ENCODE data around the gene PAXX. TPM values are rescaled to one million over a fixed set of nuclear protein-coding genes. Genes with fewer than 3 reads are reported as not detected.
A peak's percentile ranks its signal among the peaks of the same experiment; 100 is the strongest.

The PAXX gene
- total RNA-seq, 1 experiment from 2014 or later: 44.1 TPM

- no peaks in the 10 kb centered on the region; the same call in 1 of the 2 replicates for H3K4me1 Mint-ChIP-seq
- ChIA-PET POLR2A (no interaction called here), CTCF (interaction anchor here (0.5 to 1.9 kb wide), 6 partner anchors 11 to 147 kb away, joined by 3 to 7 read pairs (median 4); partner anchors contain the start of gene AJM1)
- H3K27me3 Mint-ChIP-seq (ENCODE audit: low read depth): peaks cover 51% of the 10 kb centered on the region
- H3K4me3 Mint-ChIP-seq: no peak overlapping the region
- TF ChIP-seq ARID4B (CRISPR knock-in tag; IDR thresholded peaks at IDR 0.05; ENCODE audit: borderline replicate concordance) (no peak), ERG (CRISPR knock-in tag; IDR thresholded peaks at IDR 0.05) (no peak), EMX1 (CRISPR knock-in tag; IDR thresholded peaks at IDR 0.05) (no peak), USF1 (CRISPR knock-in tag; IDR thresholded peaks at IDR 0.05) (no peak), ZNF232 (CRISPR knock-in tag; IDR thresholded peaks at IDR 0.05) (no peak), USF2 (CRISPR knock-in tag; IDR thresholded peaks at IDR 0.05) (no peak), ZNF532 (CRISPR knock-in tag; IDR thresholded peaks at IDR 0.05; ENCODE audit: borderline replicate concordance) (no peak), ESRRA (CRISPR knock-in tag; IDR thresholded peaks at IDR 0.05; ENCODE audit: borderline replicate concordance) (no peak)
- no peaks in the 10 kb centered on the region for H3K36me3 Mint-ChIP-seq
- no peak overlapping the region for H3K27ac Mint-ChIP-seq
- ATAC-seq (no peak), DNase-seq (ENCODE audit: low spot score) (no peak)
- H3K9me3 Mint-ChIP-seq: peaks cover 9% of the 10 kb centered on the region
These were observed 3.4 kb upstream of the PAXX start for GRCh38 chr9:136988872-136989271.

- ATAC-seq: no peak
- Mint-ChIP-seq H3K4me1 (no peaks in the 10 kb centered on the region; the same call in 1 of the 2 replicates), H3K4me3 (peak overlapping the region; percentile 41), H3K36me3 (no peaks in the 10 kb centered on the region), H3K9me3 (peaks cover 9% of the 10 kb centered on the region), H3K27me3 (ENCODE audit: low read depth) (peaks cover 44% of the 10 kb centered on the region), H3K27ac (no peak overlapping the region)
- DNase-seq (ENCODE audit: low spot score): no peak
- CTCF ChIA-PET: interaction anchor here (4.8 kb wide), 1 partner anchor 12 kb away, joined by 34 read pairs; no protein-coding TSS in a partner anchor
- POLR2A ChIA-PET: interaction anchor here (0.7 kb wide), 1 partner anchor 626 kb away, joined by 4 read pairs; no protein-coding TSS in a partner anchor
- TF ChIP-seq FOXP4 (CRISPR knock-in tag; IDR thresholded peaks at IDR 0.05) (no peak), GRHL2 (CRISPR knock-in tag; IDR thresholded peaks at IDR 0.05; ENCODE audit: insufficient replicate concordance, severe bottlenecking) (no peak), NR1H2 (CRISPR knock-in tag; IDR thresholded peaks at IDR 0.05) (no peak), NFYB (CRISPR knock-in tag; conservative IDR thresholded peaks at IDR 0.05; ENCODE audit: low read depth) (no peak), PRDM15 (CRISPR knock-in tag; IDR thresholded peaks at IDR 0.05) (no peak), ZNF219 (CRISPR knock-in tag; IDR thresholded peaks at IDR 0.05; ENCODE audit: borderline replicate concordance) (no peak), RELA (CRISPR knock-in tag; IDR thresholded peaks at IDR 0.05; ENCODE audit: borderline replicate concordance) (no peak)
These were observed 1.8 kb upstream of the PAXX start for GRCh38 chr9:136990242-136990911.

All from WTC11 (cell line).